Neural crest cell (in vitro differentiated cells): ENCODE results near the gene NFATC1. TPM values are rescaled to one million over a fixed set of nuclear protein-coding genes. Genes with fewer than 3 reads are reported as not detected.

Experiments
- DNase-seq: peaks from one replicate; pipeline ENCODE4 v3.0.0; 2021; ENCODE audit warnings: low read depth, mixed read lengths, low spot score
- H3K27ac Mint-ChIP-seq: one replicate; pipeline ENCODE4 v1.8.0; 2021; ENCODE audit warnings: mild to moderate bottlenecking, mixed read lengths; ENCODE audit not compliant: unreplicated experiment
- H3K27me3 Mint-ChIP-seq: 2 replicates; pipeline ENCODE4 v1.8.0; 2021; ENCODE audit warnings: low read depth, mild to moderate bottlenecking, mixed read lengths
- H3K36me3 Mint-ChIP-seq: 2 replicates; pipeline ENCODE4 v1.8.0; 2021; ENCODE audit warnings: low read depth, mild to moderate bottlenecking, mixed read lengths
- H3K4me1 Mint-ChIP-seq: 2 replicates; pipeline ENCODE4 v1.8.0; 2021; ENCODE audit warnings: mixed read lengths
- H3K4me3 Mint-ChIP-seq: one replicate; pipeline ENCODE4 v1.8.0; 2021; ENCODE audit warnings: mild to moderate bottlenecking, mixed read lengths
- H3K9me3 Mint-ChIP-seq: 2 replicates; pipeline ENCODE4 v1.8.0; 2021; ENCODE audit warnings: mixed read lengths
- total RNA-seq: library from RNA; stranded (reverse); gene quantifications from 2 replicates; pipeline ENCODE4 v1.2.1, GENCODE V29; 2021
- TF ChIP-seq, protein P1 (sequence below): fragments of 200-600 bp; sonication (generic); conservative IDR thresholded peaks from 2 replicates; pipeline ENCODE4 v1.5.0; 2021; ENCODE audit warnings: antibody characterized with exemption, mild to moderate bottlenecking

Gene NFATC1
- total RNA-seq, 1 donor from 2014 or later = 2.4 TPM

- TF ChIP-seq, protein P1, sequence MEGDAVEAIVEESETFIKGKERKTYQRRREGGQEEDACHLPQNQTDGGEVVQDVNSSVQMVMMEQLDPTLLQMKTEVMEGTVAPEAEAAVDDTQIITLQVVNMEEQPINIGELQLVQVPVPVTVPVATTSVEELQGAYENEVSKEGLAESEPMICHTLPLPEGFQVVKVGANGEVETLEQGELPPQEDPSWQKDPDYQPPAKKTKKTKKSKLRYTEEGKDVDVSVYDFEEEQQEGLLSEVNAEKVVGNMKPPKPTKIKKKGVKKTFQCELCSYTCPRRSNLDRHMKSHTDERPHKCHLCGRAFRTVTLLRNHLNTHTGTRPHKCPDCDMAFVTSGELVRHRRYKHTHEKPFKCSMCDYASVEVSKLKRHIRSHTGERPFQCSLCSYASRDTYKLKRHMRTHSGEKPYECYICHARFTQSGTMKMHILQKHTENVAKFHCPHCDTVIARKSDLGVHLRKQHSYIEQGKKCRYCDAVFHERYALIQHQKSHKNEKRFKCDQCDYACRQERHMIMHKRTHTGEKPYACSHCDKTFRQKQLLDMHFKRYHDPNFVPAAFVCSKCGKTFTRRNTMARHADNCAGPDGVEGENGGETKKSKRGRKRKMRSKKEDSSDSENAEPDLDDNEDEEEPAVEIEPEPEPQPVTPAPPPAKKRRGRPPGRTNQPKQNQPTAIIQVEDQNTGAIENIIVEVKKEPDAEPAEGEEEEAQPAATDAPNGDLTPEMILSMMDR = no peak
- no peak overlapping the region for H3K4me3 Mint-ChIP-seq
- peaks cover 37% of the 10 kb centered on the region for H3K4me1 Mint-ChIP-seq
- no peak overlapping the region for H3K27ac Mint-ChIP-seq
- no peak for DNase-seq
- H3K9me3 Mint-ChIP-seq = peaks cover 5% of the 10 kb centered on the region
- no peaks in the 10 kb centered on the region for H3K36me3 Mint-ChIP-seq
- peaks cover 16% of the 10 kb centered on the region for H3K27me3 Mint-ChIP-seq
Observed at GRCh38 chr18:79404567-79404910, 8.8 kb downstream of the NFATC1 start.

DNA sequence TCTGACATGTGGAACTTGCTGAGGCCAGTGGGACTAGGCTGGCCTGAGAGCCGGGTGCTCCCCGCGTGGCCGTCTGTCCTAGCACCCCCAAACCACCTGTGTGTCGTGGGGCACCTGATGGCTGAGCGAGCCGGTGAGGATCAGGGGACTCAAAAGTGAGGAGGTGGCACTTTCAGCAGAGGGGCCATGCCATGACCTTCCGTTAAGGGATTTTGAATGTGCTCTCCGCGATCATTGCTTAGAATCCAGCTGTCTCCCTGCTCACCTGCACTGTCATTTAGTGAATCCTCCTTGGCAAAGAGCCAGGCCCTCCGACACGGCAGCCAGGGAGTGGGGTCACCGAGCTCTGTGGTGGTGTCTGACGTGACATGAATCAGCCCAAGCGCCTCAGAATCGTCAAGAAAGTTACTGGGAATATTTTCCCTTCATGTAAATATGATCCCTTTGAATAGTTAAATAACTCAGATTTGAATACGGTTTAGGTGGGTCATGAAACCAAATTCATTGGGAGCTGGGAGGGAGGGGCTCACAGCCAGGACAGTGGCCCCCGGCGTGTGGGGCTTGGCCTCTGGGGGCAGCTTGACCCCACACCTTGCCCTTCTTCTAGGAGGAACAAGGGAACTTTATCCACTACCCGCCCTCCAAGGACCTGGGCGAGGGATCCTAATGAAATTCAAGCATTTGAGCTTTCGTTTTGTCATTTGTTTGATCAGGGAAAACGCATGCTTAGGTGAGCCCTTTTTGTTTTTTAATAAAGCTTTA is 9.5 kb downstream of the NFATC1 start:
- Mint-ChIP-seq H3K4me1 (peaks cover 37% of the 10 kb centered on the region), H3K27ac (no peak overlapping the region), H3K9me3 (peaks cover 5% of the 10 kb centered on the region), H3K27me3 (peaks cover 16% of the 10 kb centered on the region), H3K36me3 (no peaks in the 10 kb centered on the region), H3K4me3 (no peak overlapping the region)
- DNase-seq = no peak
- TF ChIP-seq, protein P1 = no peak

- Mint-ChIP-seq H3K9me3 (peaks cover 5% of the 10 kb centered on the region), H3K27me3 (peaks cover 14% of the 10 kb centered on the region), H3K4me1 (peaks cover 37% of the 10 kb centered on the region), H3K36me3 (no peaks in the 10 kb centered on the region), H3K27ac (peak overlapping the region; percentile 57), H3K4me3 (peak overlapping the region; percentile 48)
- no peak for DNase-seq
- TF ChIP-seq, protein P1 = no peak
Observed at GRCh38 chr18:79405781-79406575, 10.2 kb downstream of the NFATC1 start.

GRCh38 chr18:79406708-79407107 is 11.0 kb downstream of the NFATC1 start:
- Mint-ChIP-seq H3K36me3 (no peaks in the 10 kb centered on the region), H3K4me3 (no peak overlapping the region), H3K27me3 (peaks cover 7% of the 10 kb centered on the region), H3K27ac (no peak overlapping the region), H3K4me1 (peaks cover 33% of the 10 kb centered on the region), H3K9me3 (peaks cover 5% of the 10 kb centered on the region)
- TF ChIP-seq, protein P1 = no peak
- no peak for DNase-seq

- H3K9me3 Mint-ChIP-seq = peaks cover 5% of the 10 kb centered on the region
Observed at GRCh38 chr18:79409313-79409712, 13.6 kb downstream of the NFATC1 start.

More at GRCh38 chr18:79409313-79409712, 13.6 kb downstream of the NFATC1 start:
- Mint-ChIP-seq H3K27me3 (no peaks in the 10 kb centered on the region), H3K4me3 (no peak overlapping the region), H3K4me1 (peaks cover 32% of the 10 kb centered on the region), H3K27ac (no peak overlapping the region), H3K36me3 (no peaks in the 10 kb centered on the region)
- no peak for DNase-seq
- TF ChIP-seq, protein P1 = no peak
